GM23338 (cell line): Measurements from ENCODE around the gene PSMA1. TPM values are rescaled to one million over a fixed set of nuclear protein-coding genes. Genes with fewer than 3 reads are reported as not detected.

ENCODE experiments used
- ATAC-seq: fragments of 200-7000 bp; cut with Tn5 transposase; 3 replicates; pipeline ENCODE4 v1.9.1; 2020
- DNase-seq: peaks from one replicate; pipeline ENCODE4 v3.0.0-alpha.2; 2015; ENCODE audit warnings: low spot score
- H2AFZ ChIP-seq: fragments of 200-600 bp; sonication (generic); 2 replicates; pipeline ENCODE4 v1.8.0; 2016; ENCODE audit warnings: antibody characterized with exemption, mild to moderate bottlenecking, moderate library complexity
- H3F3A ChIP-seq: fragments of 200-600 bp; sonication (generic); replicated peaks from 2 replicates; pipeline ENCODE4 v1.8.0; 2017; ENCODE audit warnings: antibody characterized with exemption, mixed run types, low read depth
- H3K27ac ChIP-seq: fragments of 200-600 bp; sonication (generic); 2 replicates; pipeline ENCODE4 v1.6.1; 2016; ENCODE audit warnings: low read depth
- H3K27me3 ChIP-seq: fragments of 200-600 bp; sonication (generic); 2 replicates; pipeline ENCODE4 v1.8.0; 2016; ENCODE audit warnings: mild to moderate bottlenecking, mixed run types, moderate library complexity; ENCODE audit not compliant: insufficient read depth
- H3K36me3 ChIP-seq: fragments of 200-600 bp; sonication (generic); 2 replicates; pipeline ENCODE4 v1.8.0; 2016; ENCODE audit warnings: mild to moderate bottlenecking; ENCODE audit not compliant: insufficient read depth
- H3K4me1 ChIP-seq: fragments of 200-600 bp; sonication (generic); 2 replicates; pipeline ENCODE4 v1.8.0; 2016; ENCODE audit warnings: mild to moderate bottlenecking, moderate library complexity; ENCODE audit not compliant: insufficient read depth
- H3K4me2 ChIP-seq: fragments of 200-600 bp; sonication (generic); 2 replicates; pipeline ENCODE4 v1.7.1; 2017; ENCODE audit warnings: mixed run types
- H3K4me3 ChIP-seq: fragments of 200-600 bp; sonication (generic); 2 replicates; pipeline ENCODE4 v1.6.1; 2016; ENCODE audit warnings: mixed run types
- H3K79me2 ChIP-seq: fragments of 200-600 bp; sonication (generic); replicated peaks from 2 replicates; pipeline ENCODE4 v1.8.0; 2017; ENCODE audit warnings: mild to moderate bottlenecking; ENCODE audit not compliant: insufficient read depth
- H3K9me2 ChIP-seq: fragments of 200-600 bp; sonication (generic); 2 replicates; pipeline ENCODE4 v1.8.0; 2017; ENCODE audit not compliant: insufficient read depth
- H4K20me1 ChIP-seq: fragments of 200-600 bp; sonication (generic); replicated peaks from 2 replicates; pipeline ENCODE4 v1.8.0; 2017; ENCODE audit warnings: mild to moderate bottlenecking; ENCODE audit not compliant: insufficient read depth
- H3K27ac Mint-ChIP-seq: 2 replicates; pipeline ENCODE4 v1.8.0; 2020; ENCODE audit warnings: inconsistent platforms, mild to moderate bottlenecking, moderate library complexity, mixed read lengths
- H3K27me3 Mint-ChIP-seq: 3 replicates; pipeline ENCODE4 v1.8.0; 2022; ENCODE audit warnings: low read depth, mild to moderate bottlenecking, moderate library complexity, mixed read lengths, inconsistent platforms; ENCODE audit not compliant: insufficient read depth, poor library complexity
- H3K36me3 Mint-ChIP-seq: 3 replicates; pipeline ENCODE4 v1.8.0; 2021; ENCODE audit warnings: low read depth, mild to moderate bottlenecking, inconsistent platforms, moderate library complexity, mixed read lengths
- H3K4me1 Mint-ChIP-seq: 3 replicates; pipeline ENCODE4 v1.8.0; 2020; ENCODE audit warnings: mild to moderate bottlenecking, inconsistent platforms, mixed read lengths
- H3K4me3 Mint-ChIP-seq: 3 replicates; pipeline ENCODE4 v1.8.0; 2021; ENCODE audit warnings: moderate library complexity, mild to moderate bottlenecking, inconsistent platforms, mixed read lengths
- H3K9me3 Mint-ChIP-seq: 3 replicates; pipeline ENCODE4 v1.8.0; 2020; ENCODE audit warnings: moderate library complexity, mild to moderate bottlenecking, inconsistent platforms, mixed read lengths
- CTCF ChIP-seq, 2 experiments: fragments of 200-600 bp in 1 of 2; sonication (generic) in 1 of 2; conservative IDR thresholded peaks; 2 replicates each; pipeline versions ENCODE4 v1.5.1 to v1.6.1; 2016 to 2017; ENCODE audit warnings: antibody characterized with exemption in 2 of 2, low read depth in 2 of 2, mild to moderate bottlenecking in 2 of 2, moderate library complexity in 1 of 2
- ETS1 ChIP-seq: IDR thresholded peaks from 2 replicates; pipeline ENCODE4 v1.6.1; 2016; ENCODE audit warnings: antibody characterized with exemption
- EZH2 ChIP-seq: fragments of 200-600 bp; sonication (generic); IDR thresholded peaks from one replicate; pipeline ENCODE4 v1.8.0; 2017; ENCODE audit warnings: antibody characterized with exemption, mild to moderate bottlenecking, low read depth; ENCODE audit not compliant: unreplicated experiment
- JUNB ChIP-seq: IDR thresholded peaks from one replicate; pipeline ENCODE4 v1.6.1; 2016; ENCODE audit warnings: antibody characterized with exemption; ENCODE audit not compliant: unreplicated experiment
- NANOG ChIP-seq: IDR thresholded peaks from 2 replicates; pipeline ENCODE4 v1.6.1; 2016; ENCODE audit warnings: antibody characterized with exemption, borderline replicate concordance
- POLR2AphosphoS5 ChIP-seq: IDR thresholded peaks from 2 replicates; pipeline ENCODE4 v1.6.1; 2016; ENCODE audit warnings: antibody characterized with exemption, low read depth
- STAT1 ChIP-seq: IDR thresholded peaks from one replicate; pipeline ENCODE4 v1.6.1; 2016; ENCODE audit warnings: antibody characterized with exemption; ENCODE audit not compliant: unreplicated experiment
- ZNF114 ChIP-seq: fragments of 250-450 bp; sonication (Bioruptor Pico); IDR thresholded peaks from 2 replicates; pipeline ENCODE4 v1.5.0; 2020; ENCODE audit warnings: mild to moderate bottlenecking, moderate library complexity
- ZNF331 ChIP-seq: fragments of 250-450 bp; sonication (Bioruptor Pico); IDR thresholded peaks from 2 replicates; pipeline ENCODE4 v1.5.0; 2020; ENCODE audit warnings: low read depth, mild to moderate bottlenecking, moderate library complexity
- ZNF462 ChIP-seq: fragments of 250-450 bp; sonication (Bioruptor Pico); IDR thresholded peaks from 2 replicates; pipeline ENCODE4 v1.5.0; 2020; ENCODE audit warnings: mild to moderate bottlenecking, moderate library complexity
- polyA plus RNA-seq: library from polyadenylated mRNA; unstranded; fragments of >200 nt; fragmentation: Nextera tagmentation; extraction: Ambion mirVana; gene quantifications from 2 replicates; pipeline ENCODE4 v1.2.1, GENCODE V29; 2016
- total RNA-seq: library from RNA; depleted of rRNA; stranded (reverse); fragments of >200 nt; shearing (Covaris generic); gene quantifications from 2 replicates; pipeline ENCODE4 v1.2.3, GENCODE V29; 2014

Gene PSMA1
- total and polyA plus RNA-seq, 2 experiments from 2014 or later = 169 to 338 TPM

GRCh38 chr11:14522801-14523200, 2.6 kb upstream of the PSMA1 start:
- peaks cover 8% of the 10 kb centered on the region for H3K4me1 ChIP-seq
- no peaks in the 10 kb centered on the region for H4K20me1 ChIP-seq
- peaks cover 16% of the 10 kb centered on the region for H3K36me3 Mint-ChIP-seq
- ATAC-seq (no peak), DNase-seq (no peak)
- TF ChIP-seq ETS1 = no peak
- H3F3A ChIP-seq = 0 out of 2 replicates have a peak, but pooled peaks cover 3% of the 10 kb centered on the region
- H3K36me3 ChIP-seq = peaks cover under 1% of the 10 kb centered on the region; the same call in 1 of the 2 replicates
- no peaks in the 10 kb centered on the region for H3K27me3 ChIP-seq
- peaks cover 6% of the 10 kb centered on the region for H3K27me3 Mint-ChIP-seq
- no peak overlapping the region for H2AFZ ChIP-seq
- H3K4me3 Mint-ChIP-seq = no peak overlapping the region
- no peaks in the 10 kb centered on the region for H3K9me2 ChIP-seq
- no peak overlapping the region for H3K4me3 ChIP-seq
- H3K27ac Mint-ChIP-seq = no peak overlapping the region
- H3K27ac ChIP-seq = no peak overlapping the region
- H3K9me3 Mint-ChIP-seq = no peaks in the 10 kb centered on the region
- H3K4me1 Mint-ChIP-seq = peaks cover 15% of the 10 kb centered on the region
- peaks cover 19% of the 10 kb centered on the region for H3K79me2 ChIP-seq
- H3K4me2 ChIP-seq = no peak overlapping the region

- H3K79me2 ChIP-seq = peaks cover 19% of the 10 kb centered on the region
- no peak overlapping the region for H3K4me3 ChIP-seq
- peaks cover 6% of the 10 kb centered on the region for H3K27me3 Mint-ChIP-seq
- no peak overlapping the region for H3K27ac ChIP-seq
- ATAC-seq (no peak), DNase-seq (no peak)
- H3K27ac Mint-ChIP-seq = no peak overlapping the region
- no peaks in the 10 kb centered on the region for H3K9me2 ChIP-seq
- peaks cover 22% of the 10 kb centered on the region for H3K36me3 Mint-ChIP-seq
- peaks cover 15% of the 10 kb centered on the region for H3K4me1 Mint-ChIP-seq
- H3F3A ChIP-seq = 0 out of 2 replicates have a peak, but pooled peaks cover 3% of the 10 kb centered on the region
- H4K20me1 ChIP-seq = no peaks in the 10 kb centered on the region
- no peaks in the 10 kb centered on the region for H3K27me3 ChIP-seq
- H3K9me3 Mint-ChIP-seq = no peaks in the 10 kb centered on the region
- H3K4me2 ChIP-seq = no peak overlapping the region
- no peak overlapping the region for H2AFZ ChIP-seq
- H3K4me1 ChIP-seq = peaks cover 8% of the 10 kb centered on the region
- H3K36me3 ChIP-seq = peaks cover 6% of the 10 kb centered on the region; the same call in 1 of the 2 replicates
- H3K4me3 Mint-ChIP-seq = no peak overlapping the region
- no peak for TF ChIP-seq ETS1
- TF ChIP-seq CTCF (conservative IDR thresholded peaks at IDR 0.05; ENCODE audit: low read depth in 2 of 2) = no peak
- TF ChIP-seq ZNF331 (CRISPR knock-in tag) = no peak
- no peak for TF ChIP-seq EZH2
- TF ChIP-seq STAT1 = no peak
- TF ChIP-seq POLR2AphosphoS5 = no peak
- no peak for TF ChIP-seq JUNB
- no peak for TF ChIP-seq NANOG
- no peak for TF ChIP-seq ZNF114 (CRISPR knock-in tag)
- no peak for TF ChIP-seq ZNF462 (CRISPR knock-in tag)
Observed at GRCh38 chr11:14522245-14522644, 2.1 kb upstream of the PSMA1 start.
